ENCODE results near the gene CADPS. TPM values are rescaled to one million over a fixed set of nuclear protein-coding genes. Genes with fewer than 3 reads are reported as not detected.
A peak's percentile ranks its signal among the peaks of the same experiment; 100 is the strongest.

CADPS gene
- total RNA-seq, 1 donor from 2014 or later = 265 TPM

DNA sequence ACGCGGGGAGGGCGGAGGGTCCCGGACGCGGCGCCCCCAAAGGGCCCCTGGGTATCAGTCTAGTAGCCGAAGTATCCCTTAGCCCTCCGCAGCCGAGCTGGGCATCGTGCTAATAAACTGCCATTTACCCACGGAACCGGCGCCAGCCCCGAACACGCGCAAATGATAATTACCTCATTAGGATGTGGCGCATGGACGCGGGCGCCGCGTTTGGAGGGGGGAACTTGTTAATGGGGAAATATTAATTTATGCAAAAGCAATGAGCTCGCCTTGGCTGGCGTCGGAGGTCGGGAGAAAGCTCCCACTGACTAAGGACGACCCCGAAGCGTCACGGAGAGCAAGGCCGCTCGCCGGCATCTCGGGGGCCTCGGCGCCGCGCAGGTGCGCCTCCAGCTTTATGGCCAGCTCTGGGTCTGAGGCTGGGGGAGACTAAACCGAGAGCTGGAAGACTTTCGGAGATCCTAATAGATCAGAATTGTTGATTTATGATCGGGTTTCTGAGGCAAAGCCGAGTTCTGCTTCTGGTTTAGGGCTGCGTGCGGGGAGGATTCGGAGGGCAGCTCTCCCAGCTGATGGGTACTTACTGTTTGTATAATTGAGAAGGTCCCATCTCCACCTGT is 501.4 kb downstream of the CADPS start:
- Mint-ChIP-seq H3K4me1 (ENCODE audit: low read depth, unreplicated experiment) (peaks cover 28% of the 10 kb centered on the region), H3K4me3 (ENCODE audit: unreplicated experiment) (peak overlapping the region; percentile 62), H3K36me3 (ENCODE audit: unreplicated experiment) (no peaks in the 10 kb centered on the region), H3K27ac (ENCODE audit: unreplicated experiment) (no peak overlapping the region), H3K27me3 (ENCODE audit: unreplicated experiment) (peaks cover 51% of the 10 kb centered on the region), H3K9me3 (ENCODE audit: unreplicated experiment) (peaks cover 17% of the 10 kb centered on the region)
- TF ChIP-seq CTCF (IDR thresholded peaks at IDR 0.05; ENCODE audit: partially characterized antibody, unreplicated experiment) = no peak
- DNase-seq = no peak

DNA sequence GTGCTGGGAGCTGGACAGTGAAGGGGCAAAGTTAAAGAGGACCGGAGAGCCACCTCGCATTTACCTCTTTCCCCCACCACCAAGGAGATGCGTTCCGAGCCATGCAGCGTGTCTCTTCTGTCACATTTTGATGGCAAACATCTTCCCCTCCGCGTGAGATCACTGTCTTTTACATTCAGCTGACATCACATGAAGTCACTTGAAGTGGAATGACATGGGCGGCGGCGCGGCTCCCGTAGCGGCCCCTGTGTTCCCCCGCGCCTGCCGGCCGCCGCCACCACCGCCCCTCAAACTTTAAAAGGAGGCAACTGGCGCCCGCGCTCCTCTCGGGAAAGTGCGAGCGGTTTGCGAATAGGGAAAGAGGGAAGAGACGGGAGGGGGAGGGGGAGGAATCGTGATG is 502.0 kb downstream of the CADPS start, which contains the start of gene FEZF2:
FEZF2 (minus strand) TSS at position 336 of the 400 bp plus-strand sequence. CDS start 682 bp downstream, outside the sequence.
- Mint-ChIP-seq H3K9me3 (ENCODE audit: unreplicated experiment) (peaks cover 17% of the 10 kb centered on the region), H3K27me3 (ENCODE audit: unreplicated experiment) (peaks cover 55% of the 10 kb centered on the region), H3K36me3 (ENCODE audit: unreplicated experiment) (no peaks in the 10 kb centered on the region), H3K27ac (ENCODE audit: unreplicated experiment) (no peak within 1 kb of the TSS), H3K4me1 (ENCODE audit: low read depth, unreplicated experiment) (peaks cover 28% of the 10 kb centered on the region), H3K4me3 (ENCODE audit: unreplicated experiment) (peak within 1 kb of the TSS; percentile 62)
- peak; percentile 34 for DNase-seq
- TF ChIP-seq CTCF (IDR thresholded peaks at IDR 0.05; ENCODE audit: partially characterized antibody, unreplicated experiment) = no peak

DNA sequence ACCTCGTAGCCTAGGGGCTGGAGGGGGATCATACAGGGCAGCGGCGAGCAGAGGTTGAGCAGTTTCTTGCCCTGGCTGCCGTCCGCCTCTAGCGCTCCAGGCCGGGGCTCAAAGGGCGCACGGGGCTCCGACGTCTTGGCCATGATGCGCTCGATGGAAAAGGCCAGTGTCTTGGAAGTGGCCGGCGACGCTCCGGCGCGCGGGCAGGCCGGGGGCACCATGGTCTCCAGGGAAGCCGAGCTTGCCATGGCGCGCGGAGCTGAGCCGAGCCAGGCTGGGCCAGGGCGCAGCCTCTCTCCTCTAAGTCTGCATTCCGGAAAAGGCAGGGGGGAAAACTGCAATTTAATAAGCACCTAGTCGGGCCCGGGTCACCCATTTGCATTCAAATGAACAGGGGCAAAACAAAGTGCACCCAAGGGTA is 502.6 kb downstream of the CADPS start:
- no peaks in the 10 kb centered on the region for H3K36me3 Mint-ChIP-seq (ENCODE audit: unreplicated experiment)
- H3K4me1 Mint-ChIP-seq (ENCODE audit: low read depth, unreplicated experiment) = peaks cover 30% of the 10 kb centered on the region
- H3K4me3 Mint-ChIP-seq (ENCODE audit: unreplicated experiment) = peak overlapping the region; percentile 34
- peak; percentile 46 for DNase-seq
- H3K27ac Mint-ChIP-seq (ENCODE audit: unreplicated experiment) = no peak overlapping the region
- H3K27me3 Mint-ChIP-seq (ENCODE audit: unreplicated experiment) = peaks cover 57% of the 10 kb centered on the region
- TF ChIP-seq CTCF (IDR thresholded peaks at IDR 0.05; ENCODE audit: partially characterized antibody, unreplicated experiment) = no peak
- H3K9me3 Mint-ChIP-seq (ENCODE audit: unreplicated experiment) = peaks cover 15% of the 10 kb centered on the region

DNA sequence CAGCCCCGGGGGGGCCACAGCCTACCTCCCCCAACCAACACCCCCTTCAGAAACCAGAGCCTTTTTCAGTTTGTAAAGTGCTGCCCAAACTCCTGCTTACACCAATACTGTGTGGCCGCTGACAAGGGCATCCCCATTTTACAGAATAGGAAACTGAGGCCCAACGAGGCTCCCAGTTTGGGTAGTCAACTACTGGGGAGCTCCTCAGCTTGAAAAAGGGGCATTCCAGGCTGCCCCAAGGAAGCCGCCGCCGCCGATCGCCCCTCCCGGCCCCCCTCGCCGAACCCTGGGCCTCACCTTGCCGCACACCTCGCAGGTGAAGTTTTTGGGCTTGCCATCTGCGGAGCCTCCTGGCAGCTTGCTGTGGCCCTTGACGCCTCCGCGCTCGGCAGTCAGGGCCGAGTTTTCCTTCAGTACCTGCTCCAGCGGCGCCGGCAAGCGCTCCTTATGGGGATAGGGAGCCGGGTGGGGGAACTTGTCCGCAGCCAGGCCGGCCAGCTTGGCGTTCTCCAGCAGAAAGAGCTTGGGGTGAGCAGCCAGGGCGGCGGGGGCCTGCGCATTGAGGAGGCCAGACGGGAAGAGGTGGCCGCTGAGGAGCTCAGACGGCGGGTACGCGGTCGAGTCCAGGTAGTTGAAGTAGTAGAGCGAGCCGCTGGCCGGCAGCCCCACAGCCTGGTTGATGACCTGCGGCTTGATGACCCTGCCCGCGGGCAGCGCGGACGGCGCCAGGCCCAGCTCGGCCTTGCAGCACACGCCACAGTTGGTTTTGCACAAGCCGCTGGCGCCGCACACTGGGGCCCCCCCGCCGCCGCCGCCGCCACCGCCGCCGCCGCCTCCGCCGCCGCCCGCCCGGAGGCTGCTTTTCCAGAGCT is 503.3 kb downstream of the CADPS start:
- DNase-seq = peak; percentile 37
- H3K36me3 Mint-ChIP-seq (ENCODE audit: unreplicated experiment) = no peaks in the 10 kb centered on the region
- H3K4me1 Mint-ChIP-seq (ENCODE audit: low read depth, unreplicated experiment) = peaks cover 28% of the 10 kb centered on the region
- H3K4me3 Mint-ChIP-seq (ENCODE audit: unreplicated experiment) = no peak overlapping the region
- peaks cover 12% of the 10 kb centered on the region for H3K9me3 Mint-ChIP-seq (ENCODE audit: unreplicated experiment)
- TF ChIP-seq CTCF (IDR thresholded peaks at IDR 0.05; ENCODE audit: partially characterized antibody, unreplicated experiment) = no peak
- no peak overlapping the region for H3K27ac Mint-ChIP-seq (ENCODE audit: unreplicated experiment)
- peaks cover 55% of the 10 kb centered on the region for H3K27me3 Mint-ChIP-seq (ENCODE audit: unreplicated experiment)

Data from glutamatergic neuron (in vitro differentiated cells).